ENCODE measurements around the gene IL22RA1. TPM values are rescaled to one million over a fixed set of nuclear protein-coding genes. Genes with fewer than 3 reads are reported as not detected.

IL22RA1 gene
- total and polyA plus RNA-seq, 9 donors = 0.07 to 1.5 (median 0.38) TPM; not detected in 1

- no peaks in the 10 kb centered on the region for H3K9me3 ChIP-seq
- intact Hi-C loops (cut with DNase I) = no loop called here
- H3K4me3 ChIP-seq = no peak overlapping the region
- no peaks in the 10 kb centered on the region for H3K27me3 ChIP-seq
- TF ChIP-seq EP300 (IDR thresholded peaks at IDR 0.05) (no peak), CTCF (IDR thresholded peaks at IDR 0.05) (no peak)
- DNase-seq = no peak
- H3K4me1 ChIP-seq (ENCODE audit: insufficient read depth) = peaks cover 2% of the 10 kb centered on the region
- 72 to 75% (median 73%) methylated on average over 6 of the region's 6 CpGs for WGBS, 3 donors
- no peak overlapping the region for H3K27ac ChIP-seq
- H3K36me3 ChIP-seq = no peaks in the 10 kb centered on the region
Observed at GRCh38 chr1:24147816-24148215, 4.9 kb upstream of the IL22RA1 start.

DNA sequence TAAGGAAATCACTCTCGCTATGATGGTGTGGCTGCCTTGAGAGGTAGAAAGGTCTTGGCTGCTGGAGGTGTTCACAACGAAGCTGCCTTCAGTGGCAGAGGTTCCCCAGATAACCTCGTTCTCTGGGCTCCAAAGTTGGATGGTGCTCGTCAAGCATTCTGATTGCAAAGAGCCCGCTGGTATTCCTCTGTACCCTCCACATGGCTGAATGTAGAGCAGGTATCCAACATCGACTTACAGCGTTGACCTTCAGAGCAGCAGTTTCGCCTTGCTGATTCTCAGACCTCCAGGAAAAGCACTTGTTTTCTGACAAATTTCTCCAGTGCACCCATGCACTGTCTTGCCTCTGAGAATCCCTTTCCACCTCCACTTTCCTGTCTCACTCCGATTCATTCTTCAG is 4.3 kb upstream of the IL22RA1 start:
- Histone ChIP-seq H3K27ac (no peak overlapping the region), H3K27me3 (no peaks in the 10 kb centered on the region), H3K4me3 (no peak overlapping the region), H3K36me3 (no peaks in the 10 kb centered on the region), H3K4me1 (ENCODE audit: insufficient read depth) (peaks cover 3% of the 10 kb centered on the region), H3K9me3 (no peaks in the 10 kb centered on the region)
- DNase-seq = no peak
- intact Hi-C loops (cut with DNase I) = no loop called here
- TF ChIP-seq CTCF (IDR thresholded peaks at IDR 0.05) = no peak
- TF ChIP-seq EP300 (IDR thresholded peaks at IDR 0.05) = no peak
- TF ChIP-seq POLR2A (IDR thresholded peaks at IDR 0.05) = no peak
- WGBS, 3 donors = 88 to 90% (median 89%) methylated on average over 9 of the region's 9 CpGs

DNA sequence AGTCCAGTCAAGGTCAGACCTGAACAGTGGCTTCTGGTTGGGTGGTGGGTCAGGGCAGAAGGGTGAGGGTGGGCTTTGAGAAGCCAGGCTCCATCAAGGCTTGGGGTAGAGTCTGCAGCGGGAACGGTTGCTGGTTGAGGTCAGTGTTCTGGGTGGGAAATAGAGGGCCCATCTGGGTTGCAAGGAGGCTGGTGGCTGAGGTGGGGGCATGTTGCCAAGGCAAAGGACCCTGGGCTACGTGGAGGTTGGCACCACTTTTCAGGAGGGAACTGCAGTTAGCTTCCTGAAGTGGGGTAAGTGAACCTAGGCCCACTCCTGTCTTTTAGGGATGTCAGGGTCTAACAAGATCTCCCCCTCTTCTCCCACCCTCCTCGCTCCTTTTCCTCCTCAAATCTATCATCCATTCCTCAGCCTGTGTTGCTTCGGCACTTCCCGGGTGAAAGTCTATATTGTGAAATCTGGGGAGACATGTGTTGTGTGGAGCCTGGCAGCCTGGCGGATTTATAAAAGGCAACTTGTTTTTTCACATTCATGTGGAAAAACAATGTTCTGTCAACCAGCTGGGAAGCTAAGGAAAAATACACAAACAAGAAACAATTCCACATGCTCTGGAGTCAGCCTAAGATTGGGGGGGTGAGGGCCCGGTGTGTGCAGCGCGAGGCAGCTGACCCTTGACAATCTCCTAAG is 1.5 kb downstream of the IL22RA1 start:
- Histone ChIP-seq H3K4me1 (ENCODE audit: insufficient read depth) (peaks cover 3% of the 10 kb centered on the region), H3K27ac (no peak overlapping the region), H3K9me3 (no peaks in the 10 kb centered on the region), H3K4me3 (no peak overlapping the region), H3K36me3 (no peaks in the 10 kb centered on the region), H3K27me3 (no peaks in the 10 kb centered on the region)
- intact Hi-C loops (cut with DNase I) = no loop called here
- no peak for DNase-seq
- WGBS, 3 donors = 61 to 73% (median 73%) methylated on average over 10 of the region's 10 CpGs
- TF ChIP-seq CTCF (IDR thresholded peaks at IDR 0.05) = no peak
- TF ChIP-seq EP300 (IDR thresholded peaks at IDR 0.05) = no peak
- no peak for TF ChIP-seq POLR2A (IDR thresholded peaks at IDR 0.05)

DNA sequence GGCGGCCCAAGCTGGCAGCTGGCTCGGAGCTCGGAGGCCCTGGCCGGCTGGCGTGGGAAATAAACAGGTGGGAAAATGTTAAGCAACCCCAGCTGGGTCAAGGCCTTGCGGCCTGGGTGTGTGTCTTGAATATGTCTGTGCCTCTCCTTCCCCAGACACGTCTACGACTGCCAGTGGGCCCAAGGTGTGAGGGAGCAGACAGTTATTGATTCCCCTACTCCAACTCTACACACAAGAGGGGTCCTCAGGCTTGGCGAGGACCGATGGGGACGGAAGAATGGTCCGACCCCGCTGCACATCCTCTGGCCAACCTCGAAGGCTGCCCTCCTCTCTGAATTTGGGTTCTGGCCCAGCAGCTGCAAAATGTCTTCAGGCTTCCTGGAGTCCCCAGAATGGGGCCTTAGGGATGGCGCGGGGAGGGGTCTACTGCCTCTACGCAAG is 2.2 kb downstream of the IL22RA1 start:
- H3K4me1 ChIP-seq (ENCODE audit: insufficient read depth) = peaks cover 3% of the 10 kb centered on the region
- no peaks in the 10 kb centered on the region for H3K27me3 ChIP-seq
- H3K27ac ChIP-seq = no peak overlapping the region
- H3K36me3 ChIP-seq = no peaks in the 10 kb centered on the region
- WGBS, 3 donors = 82 to 94% (median 93%) methylated on average over 17 of the region's 17 CpGs
- no peak for DNase-seq
- H3K4me3 ChIP-seq = no peak overlapping the region
- no peaks in the 10 kb centered on the region for H3K9me3 ChIP-seq
- intact Hi-C loops (cut with DNase I) = no loop called here
- TF ChIP-seq POLR2A (IDR thresholded peaks at IDR 0.05) (no peak), CTCF (IDR thresholded peaks at IDR 0.05) (no peak), EP300 (IDR thresholded peaks at IDR 0.05) (no peak)
